Measurements from ENCODE around the gene NPDC1. TPM values are rescaled to one million over a fixed set of nuclear protein-coding genes. Genes with fewer than 3 reads are reported as not detected.

NPDC1 gene
- total and polyA plus RNA-seq, 4 donors = 2.7 to 14.5 (median 7.3) TPM

- Histone ChIP-seq H3K4me1 (ENCODE audit: control insufficient read depth in 4 of 4, insufficient read depth in 4 of 4, low read length in 3 of 4) (no peaks in the 10 kb centered on the region), H3K9me3 (ENCODE audit: control insufficient read depth in 4 of 4, low read length in 3 of 4) (no peaks in the 10 kb centered on the region), H3K9ac (ENCODE audit: low read depth in 1 of 2, low read length in 2 of 2) (no peak overlapping the region), H3K27me3 (ENCODE audit: control insufficient read depth in 4 of 4, insufficient read depth in 4 of 4, low read length in 3 of 4) (no peaks in the 10 kb centered on the region), H3K4me3 (ENCODE audit: low read depth in 1 of 3, low read length in 3 of 3) (no peak overlapping the region), H3K27ac (ENCODE audit: low read depth in 1 of 2, low read length in 2 of 2) (no peak overlapping the region), H3K36me3 (ENCODE audit: control insufficient read depth in 4 of 4, insufficient read depth in 3 of 4, low read depth in 1 of 4, low read length in 3 of 4) (peaks cover 0 to 20% (median 10%) of the 10 kb centered on the region in 4 donors)
- DNase-seq (ENCODE audit: low spot score) = no peak
- TF ChIP-seq ATF3 (IDR thresholded peaks at IDR 0.05) (no peak), NR2F2 (IDR thresholded peaks at IDR 0.05) (no peak), RAD21 (IDR thresholded peaks at IDR 0.05) (no peak), RXRA (IDR thresholded peaks at IDR 0.05) (no peak)
- WGBS = 84% methylated on average over 22 of the region's 22 CpGs
Observed at GRCh38 chr9:137008312-137008711, 37.7 kb downstream of the NPDC1 start.

- Histone ChIP-seq H3K9me3 (ENCODE audit: control insufficient read depth in 4 of 4, low read length in 3 of 4) (no peaks in the 10 kb centered on the region), H3K36me3 (ENCODE audit: control insufficient read depth in 4 of 4, insufficient read depth in 3 of 4, low read depth in 1 of 4, low read length in 3 of 4) (peaks cover 0 to 19% (median 8%) of the 10 kb centered on the region in 4 donors), H3K4me3 (ENCODE audit: low read depth in 1 of 3, low read length in 3 of 3) (no peak overlapping the region), H3K27me3 (ENCODE audit: control insufficient read depth in 4 of 4, insufficient read depth in 4 of 4, low read length in 3 of 4) (no peaks in the 10 kb centered on the region), H3K4me1 (ENCODE audit: control insufficient read depth in 4 of 4, insufficient read depth in 4 of 4, low read length in 3 of 4) (no peaks in the 10 kb centered on the region), H3K27ac (ENCODE audit: low read depth in 1 of 2, low read length in 2 of 2) (no peak overlapping the region), H3K9ac (ENCODE audit: low read depth in 1 of 2, low read length in 2 of 2) (no peak overlapping the region)
- DNase-seq (ENCODE audit: low spot score) = no peak
- TF ChIP-seq ZBTB33 (IDR thresholded peaks at IDR 0.05) (no peak), RXRA (IDR thresholded peaks at IDR 0.05) (no peak), FOXA1 (IDR thresholded peaks at IDR 0.05) (no peak), REST (IDR thresholded peaks at IDR 0.05) (no peak), MAX (IDR thresholded peaks at IDR 0.05) (no peak), RAD21 (IDR thresholded peaks at IDR 0.05) (no peak), YY1 (IDR thresholded peaks at IDR 0.05) (no peak)
- WGBS = 95% methylated on average over 13 of the region's 13 CpGs
Observed at GRCh38 chr9:137007816-137008270, 38.1 kb downstream of the NPDC1 start.

GRCh38 chr9:137007108-137007815, 38.7 kb downstream of the NPDC1 start:
- Histone ChIP-seq H3K27ac (ENCODE audit: low read depth in 1 of 2, low read length in 2 of 2) (no peak overlapping the region), H3K9me3 (ENCODE audit: control insufficient read depth in 4 of 4, low read length in 3 of 4) (no peaks in the 10 kb centered on the region), H3K9ac (ENCODE audit: low read depth in 1 of 2, low read length in 2 of 2) (no peak overlapping the region), H3K36me3 (ENCODE audit: control insufficient read depth in 4 of 4, insufficient read depth in 3 of 4, low read depth in 1 of 4, low read length in 3 of 4) (peaks cover 0 to 15% (median 7%) of the 10 kb centered on the region in 4 donors), H3K4me1 (ENCODE audit: control insufficient read depth in 4 of 4, insufficient read depth in 4 of 4, low read length in 3 of 4) (no peaks in the 10 kb centered on the region), H3K4me3 (ENCODE audit: low read depth in 1 of 3, low read length in 3 of 3) (no peak overlapping the region), H3K27me3 (ENCODE audit: control insufficient read depth in 4 of 4, insufficient read depth in 4 of 4, low read length in 3 of 4) (no peaks in the 10 kb centered on the region)
- 78% methylated on average over 30 of the region's 30 CpGs for WGBS
- no peak for TF ChIP-seq HNF4G (IDR thresholded peaks at IDR 0.05)
- no peak for TF ChIP-seq TAF1 (conservative IDR thresholded peaks at IDR 0.05)
- TF ChIP-seq ATF3 (IDR thresholded peaks at IDR 0.05) = no peak
- DNase-seq (ENCODE audit: low spot score) = no peak
